Keratinocyte (primary cell): Measurements from ENCODE around the gene ENKUR.

Experiments
- EZH2 ChIP-seq: IDR thresholded peaks from one replicate; pipeline ENCODE4 v1.6.1; 2012; ENCODE audit warnings: inconsistent platforms, mild to moderate bottlenecking, low read length, moderate library complexity
- TF ChIP-seq, protein P1 (sequence below), 3 experiments: IDR thresholded peaks in 1 of 3; conservative IDR thresholded peaks in 1 of 3; optimal IDR thresholded peaks in 1 of 3; 2 replicates in 2 of 3; 3 replicates in 1 of 3; pipeline versions ENCODE3 to v1.5.1; 2011; ENCODE audit warnings: low read length in 3 of 3, mild to moderate bottlenecking in 3 of 3, moderate library complexity in 2 of 3, control low read depth in 1 of 3, inconsistent platforms in 1 of 3; ENCODE audit not compliant: insufficient read depth in 2 of 3; ENCODE audit errors: extremely low read depth in 1 of 3

GRCh38 chr10:25036381-25036780 lies 20.4 kb upstream of the ENKUR start:
- TF ChIP-seq EZH2 = no peak
- TF ChIP-seq, protein P1, sequence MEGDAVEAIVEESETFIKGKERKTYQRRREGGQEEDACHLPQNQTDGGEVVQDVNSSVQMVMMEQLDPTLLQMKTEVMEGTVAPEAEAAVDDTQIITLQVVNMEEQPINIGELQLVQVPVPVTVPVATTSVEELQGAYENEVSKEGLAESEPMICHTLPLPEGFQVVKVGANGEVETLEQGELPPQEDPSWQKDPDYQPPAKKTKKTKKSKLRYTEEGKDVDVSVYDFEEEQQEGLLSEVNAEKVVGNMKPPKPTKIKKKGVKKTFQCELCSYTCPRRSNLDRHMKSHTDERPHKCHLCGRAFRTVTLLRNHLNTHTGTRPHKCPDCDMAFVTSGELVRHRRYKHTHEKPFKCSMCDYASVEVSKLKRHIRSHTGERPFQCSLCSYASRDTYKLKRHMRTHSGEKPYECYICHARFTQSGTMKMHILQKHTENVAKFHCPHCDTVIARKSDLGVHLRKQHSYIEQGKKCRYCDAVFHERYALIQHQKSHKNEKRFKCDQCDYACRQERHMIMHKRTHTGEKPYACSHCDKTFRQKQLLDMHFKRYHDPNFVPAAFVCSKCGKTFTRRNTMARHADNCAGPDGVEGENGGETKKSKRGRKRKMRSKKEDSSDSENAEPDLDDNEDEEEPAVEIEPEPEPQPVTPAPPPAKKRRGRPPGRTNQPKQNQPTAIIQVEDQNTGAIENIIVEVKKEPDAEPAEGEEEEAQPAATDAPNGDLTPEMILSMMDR (optimal IDR thresholded peaks at IDR 0.05 in 1 of 3, IDR thresholded peaks at IDR 0.05 in 1 of 3, conservative IDR thresholded peaks at IDR 0.05 in 1 of 3; ENCODE audit: extremely low read depth in 1 of 3, insufficient read depth in 2 of 3, low read length in 3 of 3) = no peak
